HG03064 (cell line): ENCODE data around the gene TMEM106B.

Source experiments
- ATAC-seq: cut with Tn5 transposase; IDR thresholded peaks from one replicate; pipeline ENCODE4 v1.9.1; 2021; ENCODE audit warnings: low read depth; ENCODE audit not compliant: unreplicated experiment

TMEM106B gene

DNA sequence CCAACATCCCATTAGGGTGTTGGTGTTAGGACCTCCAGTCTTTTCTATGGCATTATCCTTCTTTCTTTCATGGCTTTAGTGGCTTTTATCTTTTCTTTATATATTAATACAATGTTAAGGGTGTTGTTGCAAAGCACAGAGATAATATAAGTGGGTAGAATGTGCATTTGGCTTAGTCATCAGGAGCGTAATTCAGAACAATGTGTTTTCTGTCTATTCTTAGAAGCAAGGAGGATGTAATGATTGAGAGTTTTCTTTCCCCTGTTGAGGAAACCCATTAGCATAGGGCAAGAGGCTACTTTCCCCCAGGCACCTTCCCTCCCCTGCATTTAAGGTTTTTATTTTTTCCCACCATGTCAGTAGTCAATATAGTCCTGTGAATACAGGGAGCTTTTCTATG is 79.7 kb downstream of the TMEM106B start:
- ATAC-seq, result no peak

DNA sequence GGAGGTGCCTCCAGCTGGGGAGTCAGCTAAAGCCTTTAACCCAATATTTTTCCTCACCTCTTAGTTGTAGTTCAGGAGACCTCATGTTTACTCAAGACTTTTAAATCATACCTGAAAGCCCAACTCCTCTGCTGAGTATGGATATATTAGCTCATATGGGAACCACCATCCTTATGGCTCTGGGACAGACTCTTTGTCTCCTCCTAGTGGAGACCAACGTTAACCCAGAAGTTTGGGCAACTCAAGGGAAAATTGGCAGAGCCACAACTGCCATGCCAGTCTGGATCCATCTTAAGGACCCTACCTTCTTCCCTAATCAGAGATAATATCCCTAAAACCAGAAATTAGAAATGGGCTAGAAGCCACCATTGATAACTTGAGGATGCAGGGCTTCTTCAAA is 80.8 kb downstream of the TMEM106B start:
- ATAC-seq, result no peak
